GM19351 (cell line): ENCODE measurements around the gene SUN3.

Source experiments
- ATAC-seq: cut with Tn5 transposase; IDR thresholded peaks from one replicate; pipeline ENCODE4 v1.9.1; 2021; ENCODE audit warnings: mild to moderate bottlenecking, moderate library complexity; ENCODE audit not compliant: unreplicated experiment

SUN3 gene, protein sequence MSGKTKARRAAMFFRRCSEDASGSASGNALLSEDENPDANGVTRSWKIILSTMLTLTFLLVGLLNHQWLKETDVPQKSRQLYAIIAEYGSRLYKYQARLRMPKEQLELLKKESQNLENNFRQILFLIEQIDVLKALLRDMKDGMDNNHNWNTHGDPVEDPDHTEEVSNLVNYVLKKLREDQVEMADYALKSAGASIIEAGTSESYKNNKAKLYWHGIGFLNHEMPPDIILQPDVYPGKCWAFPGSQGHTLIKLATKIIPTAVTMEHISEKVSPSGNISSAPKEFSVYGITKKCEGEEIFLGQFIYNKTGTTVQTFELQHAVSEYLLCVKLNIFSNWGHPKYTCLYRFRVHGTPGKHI

DNA sequence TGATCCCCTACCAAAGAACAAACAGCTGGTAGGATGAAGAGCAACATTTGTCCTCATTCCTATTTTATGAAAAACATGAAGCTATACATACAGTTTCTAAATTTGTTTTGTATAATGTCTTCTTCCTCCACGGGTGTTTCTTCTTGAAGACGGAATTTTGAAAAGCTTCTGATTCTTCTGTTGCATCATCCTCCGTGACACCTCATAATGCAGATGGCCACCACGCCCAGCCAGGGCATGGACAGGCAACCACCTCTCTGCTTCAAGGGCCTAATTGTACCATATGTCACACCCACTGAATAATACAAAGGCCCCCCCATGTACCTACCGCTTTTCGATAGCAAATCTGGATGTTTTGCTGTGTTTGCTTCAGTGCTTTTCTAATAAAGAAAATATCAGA is at the start of gene SUN3:
Gene SUN3, minus strand, starts transcription at position 170 of the 400 bp plus-strand sequence. Its CDS starts 169 bp downstream, at position 1.
- no peak for ATAC-seq

DNA sequence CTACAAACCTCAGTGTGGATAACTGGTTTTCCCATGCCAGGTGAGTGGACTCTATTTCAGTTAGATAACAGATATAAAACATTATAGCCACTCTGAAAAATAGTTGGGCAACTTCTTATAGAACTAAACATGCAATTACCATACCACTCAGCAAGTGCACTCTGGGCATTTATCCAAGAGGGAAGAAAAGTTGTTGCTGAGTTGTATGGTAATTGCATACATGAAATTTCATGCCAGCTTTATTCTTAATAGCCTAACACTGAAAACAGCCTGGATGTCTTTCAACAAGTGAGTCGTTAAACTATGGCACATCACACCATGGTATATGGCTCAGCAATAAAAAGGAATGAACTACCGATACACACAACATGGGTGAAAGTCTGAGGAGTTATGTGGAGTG is 49.6 kb upstream of the SUN3 start:
- ATAC-seq = no peak

DNA sequence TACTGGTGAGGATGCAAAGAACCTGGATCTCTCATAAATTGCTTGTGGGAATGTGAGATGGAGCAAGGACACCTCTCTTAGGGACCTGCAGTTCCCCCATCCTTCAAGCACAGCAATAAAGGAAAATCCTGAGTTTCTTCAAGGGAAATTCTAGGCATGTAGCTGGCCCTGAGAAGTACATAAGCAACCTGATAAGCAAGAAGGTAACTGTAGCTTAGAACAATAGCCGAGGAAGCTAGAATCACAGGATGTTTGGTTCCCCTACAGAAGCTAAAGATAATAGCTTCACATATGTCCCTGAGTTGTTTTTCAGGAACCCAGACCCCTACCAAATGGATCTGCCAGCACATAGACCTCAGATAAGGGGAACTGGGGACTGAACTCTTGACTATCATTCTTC is 48.5 kb upstream of the SUN3 start:
- ATAC-seq = no peak

- no peak for ATAC-seq
These were observed 45.3 kb upstream of the SUN3 start for GRCh38 chr7:48074204-48074654.

- ATAC-seq = no peak
These were observed 38.6 kb upstream of the SUN3 start for GRCh38 chr7:48067475-48067874.

DNA sequence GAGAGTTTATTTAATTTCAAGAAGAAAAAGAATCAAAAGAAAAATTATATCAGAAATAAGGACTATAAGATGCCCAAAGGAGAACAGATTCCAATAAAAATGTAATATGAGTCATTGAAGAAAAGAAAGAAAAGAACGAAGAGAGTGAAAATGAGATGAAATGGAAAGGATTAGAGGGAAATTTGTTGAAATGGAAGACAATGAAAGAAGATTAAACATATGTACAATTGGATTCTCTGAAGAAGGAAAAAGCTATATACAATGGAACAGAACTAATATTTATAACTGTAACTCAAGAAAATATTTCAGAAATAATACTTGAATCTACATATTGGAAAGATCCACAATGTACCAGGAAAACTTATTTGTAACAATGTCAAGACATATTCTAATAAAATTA is 35.1 kb upstream of the SUN3 start:
- no peak for ATAC-seq

DNA sequence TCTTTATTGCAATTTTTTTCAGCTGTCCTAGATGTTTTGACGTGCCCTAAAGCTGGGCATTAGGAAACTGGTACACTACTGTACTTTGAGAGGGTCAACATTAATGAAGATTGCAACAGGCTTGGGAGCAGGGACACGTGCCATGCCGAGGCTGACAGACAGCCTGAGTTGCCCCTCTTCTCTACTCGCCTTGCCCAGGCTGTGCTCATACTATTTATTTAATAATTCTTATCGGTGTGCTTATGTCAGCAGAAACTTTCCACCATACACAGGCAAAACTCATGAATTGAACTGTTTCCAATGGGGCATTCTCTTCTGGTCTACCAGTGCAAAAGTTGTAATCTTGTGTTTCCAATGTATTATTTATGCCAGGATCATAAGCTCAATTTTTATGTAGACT is 30.8 kb upstream of the SUN3 start:
- no peak for ATAC-seq

DNA sequence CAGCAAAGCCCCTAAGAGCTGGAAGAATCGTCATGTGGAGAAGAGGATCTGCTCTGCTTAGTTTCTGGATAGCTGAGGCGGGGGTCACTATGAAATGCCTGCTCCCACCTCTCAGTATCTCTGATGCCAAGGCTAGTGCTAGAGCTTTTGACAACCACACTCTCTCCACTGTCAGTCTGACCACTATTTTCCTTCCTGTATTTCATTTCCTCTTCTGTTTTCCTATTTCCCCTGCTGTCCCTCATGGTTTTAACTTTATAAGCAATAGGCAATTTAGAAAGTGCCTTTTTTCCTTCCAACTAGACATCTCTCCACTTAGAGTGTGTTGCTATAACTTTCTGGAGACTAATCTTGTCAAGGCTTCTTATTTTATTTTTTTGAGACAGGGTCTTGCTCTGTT is 30.1 kb upstream of the SUN3 start:
- no peak for ATAC-seq

GRCh38 chr7:48053736-48054135 is 24.8 kb upstream of the SUN3 start:
- no peak for ATAC-seq

GRCh38 chr7:48052748-48053147 is 23.8 kb upstream of the SUN3 start:
- peak; percentile 92 for ATAC-seq

DNA sequence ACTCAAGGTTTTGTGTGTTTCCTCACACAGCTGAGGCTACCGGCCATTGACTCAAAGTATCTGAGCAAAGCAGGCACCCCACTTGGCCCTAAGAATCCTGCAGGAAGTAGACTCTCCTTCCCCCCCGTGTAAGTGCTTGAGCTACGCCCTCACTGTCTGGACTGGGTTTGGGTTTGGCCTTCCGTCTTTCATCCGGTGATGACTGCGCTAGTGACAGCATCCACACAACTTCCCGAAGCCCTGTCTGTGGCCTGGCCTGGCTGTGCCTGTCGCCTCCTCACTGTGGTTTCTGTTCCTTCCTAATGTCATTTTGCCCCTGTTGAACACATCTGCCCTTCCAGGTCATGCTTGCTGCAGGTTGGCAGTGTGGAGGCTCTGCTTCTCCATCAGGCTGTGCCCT is 20.9 kb upstream of the SUN3 start:
- ATAC-seq = no peak

GRCh38 chr7:48048113-48048512 is 19.2 kb upstream of the SUN3 start:
- no peak for ATAC-seq

- ATAC-seq = peak; percentile 62
These were observed 17.6 kb upstream of the SUN3 start for GRCh38 chr7:48046458-48046857.

GRCh38 chr7:48045195-48045765 is 16.4 kb upstream of the SUN3 start:
- ATAC-seq = no peak

- ATAC-seq = no peak
These were observed 13.7 kb upstream of the SUN3 start for GRCh38 chr7:48042636-48043035.

DNA sequence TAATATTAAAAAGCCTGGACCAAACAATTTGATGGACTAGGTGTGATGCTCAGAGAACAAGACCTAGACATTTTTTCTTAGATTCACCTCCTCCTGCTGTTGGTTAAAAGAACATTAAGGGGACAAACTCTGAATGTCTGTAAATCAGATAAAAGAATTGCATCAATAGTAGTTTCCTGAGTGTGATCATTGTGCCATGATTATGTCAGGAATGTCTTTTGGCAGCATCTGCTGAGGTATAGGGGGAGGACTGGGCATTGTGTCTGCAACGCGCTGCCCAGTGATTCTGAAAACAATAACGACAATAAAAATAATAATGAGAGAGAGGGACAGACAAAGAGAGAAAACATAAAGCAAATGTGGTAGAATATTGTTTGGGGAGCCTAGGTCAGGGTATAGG is 13.3 kb upstream of the SUN3 start:
- no peak for ATAC-seq

- no peak for ATAC-seq
These were observed 12.7 kb upstream of the SUN3 start for GRCh38 chr7:48041653-48041970.

DNA sequence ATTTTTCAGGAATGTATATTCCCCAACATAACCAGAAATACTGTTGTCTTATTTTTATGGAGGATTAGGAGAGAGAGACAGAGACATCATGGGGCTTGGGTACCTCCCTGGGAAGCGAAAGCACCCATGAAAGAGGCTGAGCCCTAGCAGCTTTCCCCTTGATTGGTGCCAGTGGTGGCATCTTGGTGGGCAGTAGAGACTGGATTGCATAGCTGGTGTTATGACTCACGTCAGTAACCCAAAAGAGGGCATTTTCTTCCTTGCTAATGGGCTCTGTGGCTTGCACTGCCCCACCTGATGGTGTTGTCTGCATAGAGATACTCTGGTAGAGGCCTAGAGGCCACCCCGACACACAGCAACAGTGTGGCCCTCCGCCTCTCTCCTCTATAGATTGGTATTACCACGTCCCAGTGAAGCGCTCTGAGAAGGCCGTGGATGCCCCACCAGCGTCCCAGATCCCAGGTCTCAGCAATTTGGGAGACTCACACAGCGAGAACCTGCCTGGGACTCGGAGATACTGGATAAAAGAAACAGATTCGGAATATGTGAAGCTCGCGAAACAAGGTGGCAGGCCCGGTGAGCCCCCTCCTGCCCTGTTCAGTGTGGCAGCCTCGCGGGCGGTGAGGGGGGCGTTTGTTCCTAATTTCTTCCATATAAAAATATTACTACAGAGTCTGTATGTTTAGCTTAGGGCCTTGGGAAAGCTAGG is 12.2 kb upstream of the SUN3 start:
- ATAC-seq = no peak

- no peak for ATAC-seq
These were observed 10.1 kb upstream of the SUN3 start for GRCh38 chr7:48038815-48039506.

- no peak for ATAC-seq
These were observed 7.1 kb upstream of the SUN3 start for GRCh38 chr7:48035967-48036478.

DNA sequence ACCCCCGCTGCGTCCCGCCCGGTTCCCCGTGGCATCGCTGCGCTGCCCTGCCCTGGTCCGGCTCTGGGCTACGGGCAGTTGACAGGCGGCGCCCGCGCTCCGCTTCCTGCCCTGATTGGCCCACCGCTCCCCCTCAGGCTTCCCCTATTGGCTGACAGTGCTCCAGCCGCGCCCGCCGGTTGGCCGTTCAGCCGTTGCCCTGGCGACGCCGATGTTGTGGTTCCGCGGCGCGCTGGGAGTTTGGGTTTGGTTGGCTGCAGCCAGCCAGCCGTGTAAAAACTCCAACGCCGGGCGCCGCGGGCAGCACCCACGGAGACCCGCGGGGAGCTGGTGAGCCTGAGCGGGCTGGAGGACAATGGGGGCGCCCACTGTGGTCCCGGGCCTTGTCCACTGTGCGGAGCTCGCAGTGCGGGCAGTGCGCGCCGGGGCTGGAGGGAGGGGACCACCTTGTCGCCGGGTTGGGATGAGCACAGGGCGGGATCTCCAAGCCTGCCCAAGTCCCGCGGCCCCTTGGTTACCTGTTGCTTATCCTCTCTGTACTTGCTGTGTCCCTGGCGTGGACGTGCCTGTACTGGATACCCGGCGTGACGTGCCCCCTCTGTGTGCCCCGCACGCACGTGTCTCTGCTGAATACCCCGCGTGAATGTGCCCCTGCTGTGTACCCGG is 6.5 kb upstream of the SUN3 start, which contains the start of gene C7orf57:
Gene C7orf57, plus strand, starts transcription at position 243 of the 666 bp plus-strand sequence. CDS start 766 bp downstream, outside the sequence.
- ATAC-seq = peak; percentile 99
